ENCODE measurements around the gene MYL3.
"Not testable (repeated sequence)": the region's sequence is repeated elsewhere in the genome, so short reads cannot be mapped to it uniquely, and the experiment has no call there.

MYL3 gene

DNA sequence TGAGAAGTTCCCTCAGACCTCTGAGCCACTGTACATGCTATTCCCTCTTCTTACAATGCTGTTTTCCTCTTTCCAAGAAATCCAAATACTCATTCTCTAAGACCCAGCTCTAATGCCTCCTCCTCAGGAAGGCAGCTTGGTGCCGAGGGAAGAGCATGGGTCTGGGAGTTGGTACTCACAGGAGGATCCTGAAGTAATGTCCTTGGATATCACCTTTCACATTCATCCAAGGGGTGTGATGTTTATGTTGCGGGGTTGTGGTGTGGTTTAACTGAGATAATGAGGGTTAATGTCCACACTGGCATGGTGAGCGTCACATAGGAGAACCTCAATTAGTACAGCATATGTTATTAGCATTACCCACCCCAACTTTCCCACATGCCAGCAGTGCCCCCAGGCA lies 31.9 kb downstream of the MYL3 start:
- in situ Hi-C loops (cut with HindIII; ENCODE audit: low sequenced_read_pairs) = no loop called here

DNA sequence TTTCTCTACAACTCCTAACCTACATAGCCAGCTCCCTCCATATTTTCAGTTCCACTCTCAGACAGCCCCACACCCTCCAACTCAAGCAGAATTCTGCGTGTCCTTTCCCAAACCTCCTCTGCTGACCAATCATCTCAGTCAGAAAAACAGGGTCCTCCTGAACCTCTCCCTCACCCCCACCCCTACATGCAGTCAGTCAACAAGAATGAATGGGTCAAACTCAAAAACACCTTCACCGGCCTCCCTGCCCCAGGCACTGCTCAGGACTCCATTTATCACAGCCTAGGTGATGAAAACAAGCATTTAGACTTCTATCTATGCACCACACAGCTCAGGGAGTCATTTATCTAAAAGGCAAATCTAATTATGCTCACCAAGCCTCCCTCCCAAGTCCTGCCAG lies 32.4 kb downstream of the MYL3 start:
- in situ Hi-C loops (cut with HindIII; ENCODE audit: low sequenced_read_pairs) = no loop called here

DNA sequence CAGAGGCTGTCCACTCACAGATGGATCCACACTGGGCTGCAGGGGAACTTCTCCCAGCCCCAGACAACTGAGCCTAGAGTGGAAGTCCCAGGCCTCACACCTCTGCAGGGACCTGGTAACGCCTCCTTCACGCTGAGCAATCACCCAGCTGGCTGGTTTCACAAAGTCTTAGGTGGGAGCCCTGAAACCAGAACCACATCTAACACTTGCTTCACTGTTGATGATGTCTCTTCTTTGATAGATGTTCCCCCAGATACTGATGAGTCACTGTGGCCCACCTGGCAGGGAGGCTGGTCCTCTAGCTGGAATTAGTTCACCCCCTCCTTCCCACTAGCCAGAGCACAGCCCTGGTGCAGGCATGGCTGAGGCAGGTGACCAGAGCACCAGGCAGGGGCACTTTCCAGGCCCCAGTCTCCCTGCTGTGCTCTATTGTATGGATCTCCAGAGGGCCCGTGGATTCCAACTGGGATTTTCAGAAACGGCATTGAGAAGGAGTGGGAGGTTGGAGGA lies 33.5 kb downstream of the MYL3 start:
- in situ Hi-C loops (cut with HindIII; ENCODE audit: low sequenced_read_pairs) = no loop called here

DNA sequence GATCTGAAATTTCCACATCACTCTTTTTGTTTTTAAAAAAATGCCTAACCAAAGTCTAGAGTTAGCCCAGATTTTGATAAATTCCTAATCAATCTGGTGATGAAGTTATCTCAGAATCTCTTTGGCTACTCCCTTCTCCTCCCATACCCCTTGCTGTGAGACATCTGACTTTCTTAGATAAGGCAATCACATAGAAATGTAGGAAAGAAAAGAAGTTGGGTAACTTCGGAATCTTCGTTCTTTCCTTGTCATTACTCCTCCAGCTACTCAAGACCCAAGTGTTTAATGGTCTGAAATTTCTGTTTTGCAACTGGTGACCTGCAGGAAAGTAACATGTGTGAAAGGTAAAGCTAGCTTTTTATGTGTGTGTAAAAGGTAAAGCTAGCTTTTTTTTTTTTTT lies 37.8 kb downstream of the MYL3 start:
- in situ Hi-C loops (cut with HindIII; ENCODE audit: low sequenced_read_pairs) = no loop called here

DNA sequence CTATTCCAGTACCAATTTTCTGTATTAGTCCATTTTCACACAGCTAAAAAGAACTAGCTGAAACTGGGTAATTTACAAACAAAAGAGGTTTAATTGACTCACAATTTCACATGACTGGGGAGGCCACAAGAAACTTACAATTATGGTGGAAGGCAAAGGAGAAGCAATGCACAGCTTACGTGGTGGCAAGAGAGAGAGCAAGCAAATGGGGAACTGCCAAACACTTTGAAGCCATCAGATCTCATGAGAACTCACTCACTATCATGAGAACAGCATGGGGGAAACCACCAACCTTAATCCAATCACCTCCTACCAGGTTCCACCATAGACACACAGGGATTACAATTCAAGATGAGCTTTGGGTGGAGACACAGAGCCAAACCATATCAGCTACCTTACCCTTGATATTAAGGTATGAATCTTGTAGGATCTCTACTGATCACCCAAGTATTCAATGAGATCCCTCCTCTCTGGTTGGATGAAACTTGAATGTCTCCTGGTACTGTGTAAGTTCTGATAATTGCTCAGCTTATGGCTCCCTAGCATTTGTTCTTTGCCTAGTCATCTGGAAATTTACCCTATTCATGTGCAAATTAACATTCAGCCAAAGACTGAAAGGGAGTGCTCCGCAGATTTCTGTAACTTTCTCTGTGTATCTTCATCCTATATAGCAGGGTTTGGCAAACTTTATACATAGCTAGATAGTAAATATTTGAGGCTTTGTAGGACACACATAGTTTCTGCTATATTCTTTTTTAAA lies 38.9 kb downstream of the MYL3 start:
- in situ Hi-C loops (cut with HindIII; ENCODE audit: low sequenced_read_pairs) = no loop called here

DNA sequence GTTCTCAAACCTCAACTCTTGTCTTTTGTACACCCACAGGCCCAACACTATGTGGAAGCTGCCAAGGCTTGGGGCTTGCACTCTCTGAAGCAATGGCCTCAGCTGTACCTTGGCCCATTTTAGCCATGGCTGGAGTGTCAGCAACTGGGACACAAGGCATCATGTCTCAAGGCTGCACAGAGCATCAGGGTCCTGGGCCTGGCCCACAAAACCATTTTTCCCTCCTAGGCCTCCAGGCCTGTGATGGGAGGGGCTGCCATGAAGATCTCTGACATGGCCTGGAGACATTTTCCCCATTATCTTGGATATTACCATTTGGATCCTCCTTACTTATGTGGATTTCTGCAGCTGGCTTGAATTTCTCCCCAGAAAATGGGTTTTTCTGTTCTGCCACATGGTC lies 39.9 kb downstream of the MYL3 start:
- in situ Hi-C loops (cut with HindIII; ENCODE audit: low sequenced_read_pairs) = not testable (repeated sequence)

DNA sequence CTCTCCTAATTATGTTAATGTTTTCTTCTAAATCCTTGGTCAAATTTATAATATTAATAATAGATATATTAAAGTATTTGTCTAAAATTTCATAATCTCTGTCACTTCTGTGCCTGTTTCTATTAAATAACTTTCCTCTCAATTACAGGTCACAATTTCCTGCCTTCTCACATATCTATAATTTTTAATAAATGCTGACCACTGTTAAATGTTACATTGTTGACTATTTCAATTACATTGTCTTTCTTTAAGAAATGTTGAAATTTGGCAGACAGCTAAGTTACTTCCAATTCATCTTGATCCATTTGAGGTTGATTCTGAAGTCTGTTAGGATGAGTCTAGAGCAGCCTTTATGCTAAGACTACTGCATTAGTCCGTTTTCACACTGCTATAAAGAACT lies 41.7 kb downstream of the MYL3 start:
- in situ Hi-C loops (cut with HindIII; ENCODE audit: low sequenced_read_pairs) = no loop called here

DNA sequence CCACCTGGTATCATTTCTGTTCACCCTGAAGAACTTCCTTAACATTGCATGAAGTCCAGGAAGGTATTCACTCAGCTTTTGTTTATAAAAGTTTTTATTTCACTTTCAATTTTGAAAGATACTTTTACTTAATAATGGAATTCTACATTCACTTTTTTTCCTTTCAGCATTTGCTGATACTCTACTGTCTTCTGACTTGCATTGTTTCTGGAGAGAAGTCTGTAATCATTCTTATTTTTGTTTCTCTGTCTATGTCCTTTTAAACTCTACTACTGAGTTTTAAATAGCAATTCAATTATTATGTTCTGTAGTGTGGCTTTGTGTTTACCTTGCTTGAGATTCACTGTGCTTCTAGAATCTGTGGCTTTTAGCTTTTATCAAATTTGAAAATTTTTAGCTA lies 42.4 kb downstream of the MYL3 start:
- in situ Hi-C loops (cut with HindIII; ENCODE audit: low sequenced_read_pairs) = no loop called here

DNA sequence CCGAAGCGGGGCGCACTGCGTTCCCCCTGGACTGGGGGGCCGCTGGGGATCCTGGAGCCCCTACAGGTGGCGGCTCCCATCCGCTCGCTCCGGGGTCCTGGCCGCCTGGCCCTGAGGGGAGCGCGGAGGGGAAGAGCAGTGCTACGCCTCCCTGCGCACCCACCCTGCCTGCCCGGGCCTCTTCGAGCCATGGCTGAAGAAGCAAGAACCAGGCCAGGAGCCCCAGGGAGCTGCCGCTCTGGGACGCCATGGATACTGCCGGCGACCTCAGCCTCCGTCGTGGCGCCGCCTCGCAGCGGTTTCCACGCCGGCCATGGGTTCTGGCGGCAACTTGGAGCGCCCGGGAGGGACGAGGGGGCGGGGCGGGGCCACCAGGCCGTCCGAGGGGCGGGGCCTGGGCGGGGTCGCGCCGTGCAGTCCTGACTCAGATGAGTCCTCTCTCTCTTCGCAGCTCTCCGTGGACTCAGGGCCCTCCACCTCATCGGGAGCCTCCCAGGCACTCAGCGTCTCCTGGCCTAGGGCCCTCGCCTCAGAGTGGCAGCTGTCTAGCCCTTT lies 50.9 kb downstream of the MYL3 start:
- in situ Hi-C loops (cut with HindIII; ENCODE audit: low sequenced_read_pairs) = no loop called here

DNA sequence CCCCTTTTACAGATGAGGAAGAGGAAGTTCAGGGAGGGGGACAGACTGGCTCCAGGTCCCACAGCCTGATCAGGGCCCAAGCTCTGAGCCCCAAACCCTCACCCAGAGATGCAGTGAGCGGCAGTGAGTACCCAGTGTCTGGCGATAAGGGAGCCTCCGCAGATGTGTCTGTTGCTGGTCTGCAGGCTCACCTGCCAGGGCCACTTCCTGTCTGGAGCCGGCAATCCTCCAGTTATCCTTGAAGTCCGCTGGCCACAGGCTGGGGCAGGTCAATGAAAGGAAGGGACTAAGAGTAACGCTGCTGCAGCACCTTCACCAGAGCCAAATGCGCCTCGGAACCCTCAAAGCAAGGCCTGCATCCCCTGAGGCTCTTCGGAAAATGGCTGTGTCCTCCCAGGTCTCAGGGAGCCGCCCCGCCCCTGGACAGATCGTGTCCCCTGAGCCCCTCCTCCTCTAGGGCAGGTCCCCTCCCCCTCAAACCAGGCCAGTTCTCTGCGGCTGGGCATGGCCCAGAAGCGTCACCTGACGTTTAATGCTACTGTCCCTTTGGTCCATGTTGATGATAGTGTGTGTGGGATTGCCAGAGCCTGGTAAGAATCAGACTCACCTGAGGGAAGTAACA lies 51.5 kb downstream of the MYL3 start:
- in situ Hi-C loops (cut with HindIII; ENCODE audit: low sequenced_read_pairs) = no loop called here

DNA sequence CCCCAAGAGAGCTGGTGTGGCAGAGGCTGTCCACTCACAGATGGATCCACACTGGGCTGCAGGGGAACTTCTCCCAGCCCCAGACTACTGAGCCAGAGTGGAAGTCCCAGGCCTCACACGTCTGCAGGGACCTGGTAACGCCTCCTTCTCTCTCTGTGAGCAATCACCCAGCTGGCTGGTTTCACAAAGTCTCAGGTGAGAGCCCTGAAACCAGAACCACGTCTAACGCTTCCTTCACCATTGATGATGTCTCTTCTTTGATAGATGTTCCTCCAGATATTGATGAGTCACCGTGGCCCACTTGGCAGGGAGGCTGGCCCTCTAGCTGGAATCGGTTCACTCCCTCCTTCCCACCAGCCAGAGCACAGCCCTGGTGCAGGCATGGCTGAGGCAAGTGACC lies 54.5 kb downstream of the MYL3 start:
- in situ Hi-C loops (cut with HindIII; ENCODE audit: low sequenced_read_pairs) = not testable (repeated sequence)
